NCI-H187 (cell line): ENCODE measurements around the gene TTLL10.

ENCODE experiments used
- DNase-seq, 2 experiments: peaks; one replicate each; lab custom pipeline; 2025; lab: John Stamatoyannopoulos, UW

The TTLL10 gene

DNA sequence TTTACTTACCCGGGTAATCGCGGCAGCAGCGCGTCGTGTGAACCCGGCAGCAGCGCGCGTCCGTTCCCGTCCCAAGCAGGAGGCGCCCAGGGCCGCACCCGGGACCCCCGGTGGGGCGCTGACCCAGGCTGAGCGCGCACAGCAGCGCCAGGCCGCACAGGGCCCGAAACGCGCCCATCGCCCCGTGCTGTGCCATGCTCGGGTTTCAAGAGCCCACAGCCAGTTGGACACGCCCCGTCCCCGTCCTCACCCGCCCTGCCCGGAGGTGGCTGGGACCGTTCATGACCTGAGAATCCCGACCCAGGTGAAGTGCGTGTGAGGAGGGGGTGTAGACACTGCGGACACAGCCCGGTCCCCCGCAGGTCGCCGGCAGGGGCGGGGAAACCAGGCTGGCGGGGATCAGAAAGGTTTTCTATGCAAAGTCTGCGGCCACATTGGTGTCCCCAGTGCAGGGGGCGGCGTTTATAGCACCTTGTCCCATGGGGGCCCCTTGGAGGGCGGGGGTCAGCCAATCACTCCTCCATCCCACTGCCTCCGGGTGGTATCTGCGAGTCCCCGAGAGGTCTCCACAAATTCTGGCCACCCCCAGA lies 32.8 kb downstream of the TTLL10 start, which contains the start of gene TNFRSF18:
TSS of gene TNFRSF18 (minus strand) at position 217 of the 590 bp plus-strand sequence. CDS start at position 196, 21 bp downstream.
- peak in 1 of 2 experiments; percentile 25 for DNase-seq

DNA sequence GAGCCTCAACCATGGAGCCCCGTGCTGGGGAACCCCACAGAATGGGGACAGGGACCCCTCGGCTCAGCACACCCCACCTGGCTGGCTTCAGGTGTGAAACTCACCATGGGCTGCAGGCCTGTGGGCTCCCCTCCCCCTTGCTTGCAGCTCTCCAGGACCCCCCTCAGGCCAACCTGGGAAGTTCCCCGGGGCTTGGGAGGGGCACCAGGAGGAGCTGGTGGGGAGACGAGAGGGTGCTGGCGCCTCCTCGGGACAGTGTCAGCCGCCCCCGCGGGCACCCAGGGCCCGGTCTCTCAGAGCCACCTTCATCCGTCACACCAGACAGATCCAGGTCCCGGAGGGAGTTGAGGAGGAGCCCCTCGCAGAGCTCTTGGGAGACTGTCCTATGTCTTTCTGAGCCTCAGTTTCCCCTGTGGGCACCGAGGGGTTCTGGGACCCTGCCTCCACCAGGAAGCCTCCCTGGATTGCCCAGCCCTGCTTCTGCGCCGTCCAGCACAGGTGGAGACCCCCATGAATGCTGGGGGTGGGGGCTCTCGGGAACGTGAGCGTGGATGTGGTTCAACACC lies 33.4 kb downstream of the TTLL10 start:
- no peak for DNase-seq

DNA sequence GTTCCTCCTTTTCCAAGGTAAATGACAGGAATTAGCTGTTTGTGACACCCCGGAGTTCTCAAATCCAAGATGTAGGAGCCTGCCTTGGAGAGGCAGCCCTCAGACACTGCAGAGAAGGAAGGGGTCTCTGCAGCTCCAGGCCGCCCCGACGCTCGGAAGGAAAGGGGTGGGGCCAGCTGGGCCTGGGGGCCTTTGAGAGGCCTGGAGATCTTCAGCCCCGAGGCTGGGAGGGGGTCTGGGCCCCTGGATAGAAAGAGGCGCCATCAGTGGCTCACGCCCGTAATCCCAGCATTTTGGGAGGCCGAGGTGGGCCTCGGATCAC lies 33.9 kb downstream of the TTLL10 start:
- no peak for DNase-seq

DNA sequence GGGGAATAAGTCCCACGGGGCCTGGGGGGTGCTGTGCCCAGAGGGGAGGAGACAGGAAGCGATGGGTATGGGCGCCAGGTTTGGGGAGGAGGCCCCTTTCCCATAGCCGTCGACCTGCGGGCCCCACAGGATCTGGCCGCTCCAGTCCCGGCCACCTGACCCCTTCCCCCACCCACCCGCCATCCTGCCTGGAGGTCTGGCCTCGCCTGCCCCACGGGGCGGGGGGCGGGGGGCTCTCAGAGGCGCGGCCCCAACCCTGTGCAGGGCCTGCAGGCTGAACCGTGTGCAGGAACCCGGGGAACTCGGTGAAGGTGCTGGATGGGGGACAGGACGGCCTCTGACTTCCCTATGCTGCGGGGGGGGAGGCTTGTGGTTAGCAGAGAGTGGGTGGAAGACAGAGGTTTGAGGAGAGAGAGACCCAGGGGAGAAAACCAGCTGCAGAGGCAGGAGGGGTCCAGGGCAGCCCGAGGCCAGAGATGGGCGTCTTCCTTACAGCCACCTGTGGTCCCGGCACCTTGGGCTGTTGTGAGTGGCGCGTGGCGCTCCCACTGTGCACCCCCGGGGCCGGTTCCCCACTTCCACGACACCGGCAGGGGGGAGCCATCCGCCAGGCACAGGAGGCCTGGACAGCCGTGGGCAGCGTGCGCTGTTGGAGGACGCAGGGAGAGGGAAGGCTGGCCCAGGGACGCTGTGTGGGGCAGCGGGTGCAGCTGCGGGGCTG lies 35.2 kb downstream of the TTLL10 start:
- DNase-seq: no peak

DNA sequence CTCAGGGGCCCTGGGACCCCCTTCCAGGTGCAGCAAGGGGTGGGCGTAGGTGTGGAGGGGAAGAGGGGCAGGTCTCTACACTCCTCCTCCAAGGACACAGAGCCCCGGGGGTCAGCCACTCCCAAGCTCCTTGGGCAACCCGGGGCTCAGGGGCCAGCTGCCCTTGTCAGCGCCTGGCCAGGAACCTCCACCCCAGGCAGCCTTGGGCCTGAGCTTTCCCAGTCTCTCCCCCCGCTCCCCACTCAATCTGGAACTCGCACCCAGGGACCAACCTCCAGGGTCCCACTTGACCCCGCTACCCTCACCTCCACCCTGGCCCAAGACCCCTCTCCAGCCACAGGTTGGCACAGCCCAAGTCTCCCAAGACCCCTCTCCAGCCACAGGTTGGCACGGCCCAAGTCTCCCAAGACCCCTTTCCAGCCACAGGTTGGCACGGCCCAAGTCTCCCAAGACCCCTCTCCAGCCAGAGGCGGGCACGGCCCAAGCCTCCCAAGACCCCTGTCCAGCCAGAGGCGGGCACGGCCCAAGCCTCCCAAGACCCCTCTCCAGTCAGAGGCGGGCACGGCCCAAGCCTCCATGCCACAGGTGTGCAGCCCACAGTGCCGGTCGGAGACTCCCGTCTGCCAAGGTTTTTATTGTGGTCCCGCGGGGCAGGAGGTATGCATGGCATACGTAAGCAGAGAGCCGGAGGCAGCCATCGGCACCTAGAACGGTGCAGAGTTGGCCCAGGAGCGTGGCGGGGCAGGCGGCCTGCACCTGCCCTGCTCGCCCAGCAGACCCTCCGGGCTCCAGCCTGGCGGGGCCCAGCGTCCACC lies 37.3 kb downstream of the TTLL10 start:
- DNase-seq: no peak

DNA sequence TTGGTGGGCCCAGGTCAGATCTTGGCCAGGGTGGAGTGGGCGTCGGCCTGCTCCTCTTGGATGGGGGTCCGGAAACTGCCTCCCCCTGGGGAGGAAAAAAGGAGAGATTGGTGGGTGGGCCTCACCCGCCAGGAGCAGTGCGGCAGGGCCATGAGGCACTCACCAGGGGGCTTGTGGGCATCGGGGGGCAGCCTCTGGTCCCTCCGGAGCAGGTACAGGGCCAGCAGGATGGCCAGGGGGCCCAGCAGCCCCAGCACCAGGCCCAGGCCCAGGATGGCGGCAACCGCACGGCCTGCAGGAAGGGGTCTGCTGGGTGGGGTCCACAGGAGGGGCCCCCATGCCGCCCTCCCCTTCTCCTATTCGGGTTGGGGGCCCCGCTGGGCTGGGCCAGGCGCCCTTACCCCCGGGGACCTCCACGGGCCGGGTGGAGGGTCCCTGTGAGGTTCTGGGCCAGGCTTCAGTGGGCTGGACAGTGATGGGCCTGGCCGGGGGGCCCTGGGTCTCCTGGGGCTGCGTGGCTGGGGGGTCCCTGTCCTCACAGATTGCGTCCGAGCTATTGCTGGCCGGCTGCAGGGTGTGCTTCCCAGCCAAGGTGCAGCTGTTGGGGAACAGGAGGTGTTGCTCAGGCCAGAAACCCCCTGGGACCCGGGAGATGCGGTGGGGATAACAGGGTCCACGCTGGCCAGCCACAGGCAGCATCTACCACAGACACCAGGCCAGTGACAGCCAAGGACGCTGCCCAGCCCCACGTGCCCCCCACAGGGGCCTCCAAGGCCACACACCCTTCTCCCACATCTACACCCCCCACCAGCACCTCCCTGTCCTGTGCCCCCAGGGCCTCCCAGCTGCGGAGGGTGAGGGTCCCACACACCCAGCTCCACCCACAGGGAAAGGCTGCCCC lies 38.1 kb downstream of the TTLL10 start:
- DNase-seq: no peak

DNA sequence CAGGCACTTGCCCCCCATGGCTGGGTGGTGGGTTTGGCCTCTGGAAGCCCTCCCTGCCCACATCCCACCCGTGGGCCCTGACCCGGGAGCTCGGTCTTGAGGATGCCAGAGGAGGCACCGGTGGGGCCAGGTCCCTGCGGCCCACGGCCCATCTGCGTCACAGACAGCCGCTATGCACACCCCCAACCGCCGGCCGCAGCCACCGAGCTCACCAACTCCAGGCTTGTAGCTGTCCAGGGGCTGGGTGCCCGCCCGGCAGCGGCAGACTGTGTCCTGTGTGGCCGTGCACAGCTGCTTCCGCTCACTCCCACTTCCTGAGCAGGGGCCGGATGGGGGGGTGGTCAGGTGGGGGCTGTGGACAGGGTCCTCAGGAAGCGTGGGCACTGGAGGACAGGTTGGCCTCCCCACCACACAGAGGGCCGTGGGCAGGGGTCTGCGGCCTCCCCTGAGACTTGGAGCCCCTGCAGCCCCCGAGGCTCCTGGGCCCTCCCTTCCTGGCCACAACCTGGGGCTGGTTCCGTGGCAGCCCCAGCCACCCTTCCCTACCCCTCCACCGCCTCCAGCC lies 39.2 kb downstream of the TTLL10 start:
- no peak for DNase-seq

DNA sequence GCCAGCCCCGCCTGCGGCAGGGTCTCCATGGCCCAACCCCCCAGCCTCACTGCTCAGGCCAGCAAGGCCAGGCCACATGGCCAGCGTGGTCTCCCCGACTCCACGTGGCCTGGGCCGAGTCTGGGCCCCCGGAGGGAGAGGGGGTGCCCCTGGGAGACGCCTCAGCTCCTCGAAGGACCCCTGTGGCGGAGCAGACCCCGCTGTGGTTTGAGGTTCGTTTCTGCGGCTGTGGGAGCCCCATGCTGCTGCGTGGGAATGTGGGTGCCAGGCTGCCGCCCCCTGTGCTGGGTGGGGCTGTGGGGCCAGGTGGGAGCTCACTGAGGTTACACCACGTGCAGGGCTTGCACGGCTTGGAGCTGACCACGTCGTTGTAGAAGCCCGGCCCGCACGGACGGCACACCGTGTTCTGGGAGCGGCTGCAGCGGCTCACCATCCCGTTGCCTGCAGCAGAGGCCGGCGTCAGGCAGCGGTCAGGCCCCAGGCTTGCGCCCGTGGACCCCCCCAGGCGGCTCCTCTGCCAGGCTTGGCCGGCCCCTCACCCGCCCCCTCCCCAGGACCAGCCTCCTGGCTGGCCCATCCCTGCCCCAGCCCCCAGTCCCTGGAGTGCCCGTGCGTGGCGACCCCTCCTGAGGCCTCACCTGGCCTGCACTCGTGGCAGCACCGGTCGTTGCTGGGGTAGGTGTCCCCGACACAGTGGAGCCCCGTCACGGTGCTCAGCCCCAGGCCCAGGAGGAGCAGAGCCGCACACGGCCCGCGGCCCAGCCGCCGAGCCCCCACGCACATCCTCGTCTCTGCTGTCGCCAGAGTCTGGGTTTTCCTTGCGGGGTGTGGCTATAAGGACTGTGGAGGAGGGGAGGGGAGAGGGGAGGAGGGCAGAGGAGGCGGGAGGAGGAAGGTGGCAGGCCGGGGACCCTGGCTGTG lies 39.9 kb downstream of the TTLL10 start, which contains the start of gene TNFRSF4:
TSS of gene TNFRSF4 (minus strand) at position 809 of the 921 bp plus-strand sequence. CDS start at position 783, 26 bp downstream.
- DNase-seq: no peak

DNA sequence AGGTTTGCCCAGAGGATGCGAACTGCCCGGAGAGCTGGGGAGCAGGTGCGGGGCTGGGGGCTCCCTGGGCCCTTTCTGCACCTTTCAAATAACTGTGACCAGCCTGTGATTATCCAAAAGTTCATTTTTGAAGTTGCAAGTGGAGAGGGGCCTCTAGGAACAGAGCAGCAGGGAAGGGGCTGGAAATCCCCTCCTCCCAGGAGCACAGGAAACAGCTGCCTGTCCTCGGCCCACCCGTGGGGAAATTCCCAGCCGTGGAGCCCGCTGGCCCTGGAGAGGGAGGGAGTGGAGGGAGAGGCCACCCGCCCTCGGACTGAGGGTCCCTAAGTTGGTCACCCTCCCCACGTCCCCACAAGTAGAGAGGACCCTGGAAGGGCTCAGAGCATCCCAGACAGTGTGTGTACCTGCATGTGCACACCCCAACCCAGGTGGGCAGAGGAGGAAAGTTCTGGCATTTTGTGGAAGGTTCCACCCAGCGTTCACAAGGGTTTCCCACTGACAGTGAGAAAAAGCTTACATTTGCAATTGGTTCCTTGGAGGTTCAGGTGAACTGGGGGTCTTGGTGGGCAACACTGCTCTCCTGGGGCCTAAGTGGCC lies 41.5 kb downstream of the TTLL10 start:
- no peak for DNase-seq

DNA sequence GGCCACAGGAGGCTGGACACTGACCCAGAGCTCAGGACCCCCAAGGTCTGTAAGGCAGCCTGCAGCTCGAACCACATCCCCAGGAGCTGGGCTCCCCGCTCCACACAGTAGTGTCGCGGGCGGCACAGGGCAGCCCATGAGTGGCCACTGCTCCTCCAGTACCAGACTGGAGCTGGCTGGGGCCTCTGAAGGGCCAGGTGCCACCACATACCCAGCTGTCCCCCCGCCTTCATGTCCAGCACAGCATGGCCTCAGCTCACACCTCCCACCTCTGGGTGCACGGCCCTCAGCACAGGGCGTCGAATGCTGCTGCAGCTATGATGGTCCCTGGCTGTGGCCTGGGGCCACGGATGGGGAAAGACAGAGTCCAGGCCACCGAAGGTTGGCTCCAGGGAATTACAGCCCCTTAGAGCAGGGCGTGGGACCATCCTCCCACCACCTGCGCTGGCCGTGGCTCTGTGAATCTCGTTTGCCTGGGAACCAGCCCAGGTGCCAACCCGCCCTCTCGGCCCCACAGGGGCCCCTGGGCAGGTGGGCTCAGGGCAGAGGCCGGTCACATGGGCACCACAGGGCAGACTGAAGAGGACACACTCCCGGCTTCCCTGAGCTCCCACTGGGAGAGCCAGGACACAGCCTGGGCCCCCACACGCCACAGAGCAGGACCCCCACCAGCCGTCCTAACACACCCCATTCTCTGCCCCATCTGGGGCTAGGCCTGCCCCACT lies 42.4 kb downstream of the TTLL10 start:
- DNase-seq: no peak

DNA sequence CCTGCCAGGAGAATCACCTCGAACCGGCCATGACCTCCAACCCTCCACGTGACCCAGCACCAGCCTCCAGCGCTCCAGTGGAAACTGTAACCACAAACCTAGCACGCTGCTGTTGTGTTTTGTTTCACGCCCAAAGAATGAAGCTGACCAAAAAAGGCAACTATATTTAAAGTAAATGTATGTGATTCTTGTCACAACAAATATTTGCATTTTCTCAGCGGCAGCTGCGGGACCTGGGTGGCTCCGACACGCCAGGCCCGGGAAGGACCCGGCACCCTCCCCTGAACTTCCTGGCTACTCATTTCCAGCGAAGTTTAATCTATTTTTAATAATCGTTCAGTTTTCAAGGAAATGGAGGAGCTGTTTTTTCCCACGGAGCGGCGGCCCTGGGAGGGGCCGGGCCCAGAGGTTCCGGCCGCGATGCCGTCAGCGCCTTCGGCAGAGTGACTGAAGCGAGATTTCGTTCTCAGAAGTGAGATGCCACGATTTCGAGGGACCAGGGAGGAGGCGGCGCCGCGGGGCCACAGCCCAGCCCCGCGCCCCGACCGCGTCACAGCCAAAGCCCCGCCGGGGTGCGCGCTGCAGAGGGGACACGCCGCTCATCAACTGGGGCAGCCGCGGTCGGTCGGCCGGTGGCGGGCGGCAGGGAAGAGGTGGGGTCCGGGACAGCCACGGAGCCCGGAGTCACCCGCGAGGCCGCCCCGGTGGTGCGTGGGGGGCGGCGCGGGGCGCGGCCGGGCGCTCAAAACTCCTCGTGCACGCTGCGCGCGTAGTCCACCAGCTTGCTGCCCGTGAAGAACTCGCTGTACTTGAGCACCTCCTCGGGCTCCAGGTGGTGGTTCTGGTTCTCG lies 43.3 kb downstream of the TTLL10 start:
- no peak for DNase-seq

DNA sequence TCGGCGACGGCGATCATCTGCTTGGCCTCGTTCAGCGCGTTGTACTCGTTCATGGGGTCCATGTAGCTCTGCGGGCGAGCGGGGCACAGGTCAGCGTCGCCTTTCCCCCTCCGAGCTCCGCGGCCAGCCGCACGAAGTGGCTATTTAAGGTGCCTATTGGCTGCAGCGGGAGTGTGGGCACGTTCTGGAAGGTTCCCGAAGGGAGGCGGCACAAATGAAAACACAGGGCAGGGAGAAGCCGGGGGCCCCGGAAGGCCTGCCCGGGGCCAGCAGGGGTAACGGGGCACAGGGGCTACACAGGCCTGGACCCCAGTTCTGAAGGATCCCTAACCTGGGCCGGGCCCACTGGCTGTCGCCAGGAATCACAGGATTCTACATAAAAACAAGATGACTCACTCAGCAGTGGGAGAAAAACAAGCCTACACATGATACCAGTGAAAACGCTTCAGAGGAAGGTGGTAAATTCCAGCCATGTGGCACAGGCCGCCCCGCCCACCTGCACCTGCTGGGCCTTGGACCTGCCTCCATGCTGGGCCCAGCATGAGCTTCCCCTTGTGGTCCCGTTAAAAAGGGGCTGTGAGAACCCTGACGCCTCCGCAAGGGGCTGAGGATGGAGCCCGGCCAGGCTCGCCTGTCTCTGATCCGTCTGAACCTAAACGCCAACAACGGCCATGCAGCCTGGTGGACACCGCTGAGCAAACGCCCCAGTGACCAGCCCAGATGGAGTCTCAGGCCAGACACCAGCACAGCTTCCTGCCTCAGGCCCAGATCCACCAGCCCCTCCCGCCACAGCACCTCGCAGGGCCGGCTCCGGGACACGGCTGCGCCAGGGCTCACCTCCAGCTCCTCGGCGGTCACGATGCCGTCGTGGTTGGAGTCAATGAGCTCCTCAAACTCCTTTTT lies 44.2 kb downstream of the TTLL10 start:
- no peak for DNase-seq

DNA sequence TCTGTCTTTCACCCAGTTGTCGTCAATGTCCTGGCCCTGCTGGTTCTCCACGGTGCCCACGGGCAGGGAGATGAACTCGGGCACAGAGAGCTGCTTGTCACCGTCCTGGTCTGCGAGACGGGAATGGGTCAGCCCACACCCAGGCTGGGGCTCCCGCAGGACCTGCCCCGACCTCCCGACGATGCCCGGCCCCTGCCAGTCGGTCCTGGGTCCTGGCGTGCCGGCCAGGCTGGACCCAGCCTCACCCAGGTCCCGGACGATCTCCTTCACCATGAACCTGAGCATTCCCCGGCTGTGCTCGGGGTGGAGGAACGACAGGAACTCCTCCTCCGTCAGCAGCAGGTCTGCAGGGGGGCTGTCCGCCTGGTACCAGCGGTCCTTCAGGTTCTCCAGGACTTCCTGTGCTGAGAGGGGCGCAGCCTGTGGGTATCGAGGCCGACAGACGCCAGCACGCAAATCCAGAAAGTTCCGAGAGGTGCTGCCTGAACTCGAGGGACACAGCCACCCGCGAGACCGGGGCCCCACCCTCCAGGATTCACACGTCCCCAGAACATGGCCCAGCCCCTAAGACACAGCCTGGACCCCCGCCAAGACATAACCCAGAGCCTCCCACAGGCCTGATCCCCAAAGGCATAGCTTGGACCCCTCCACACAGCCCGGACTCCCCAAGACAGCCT lies 45.0 kb downstream of the TTLL10 start:
- no peak for DNase-seq

DNA sequence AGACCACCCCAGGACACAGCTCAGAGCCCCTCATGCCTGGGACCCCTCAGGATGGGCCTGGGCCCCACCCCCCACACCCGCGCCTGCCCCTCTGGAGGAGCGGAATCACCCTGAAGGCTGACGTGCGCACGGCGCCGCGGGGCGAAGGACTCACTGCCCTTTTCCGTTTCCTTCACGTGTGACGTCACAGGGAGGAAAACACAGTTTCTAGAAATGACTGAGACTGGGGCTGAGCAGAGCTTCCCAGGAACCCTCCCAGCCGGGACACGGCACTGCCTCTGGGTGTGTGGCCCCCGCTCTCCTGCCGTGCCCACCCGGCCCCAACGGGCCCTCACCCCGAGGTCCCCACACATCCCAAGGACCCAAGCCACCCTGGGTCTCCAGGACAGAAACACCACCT lies 45.7 kb downstream of the TTLL10 start:
- DNase-seq: no peak

DNA sequence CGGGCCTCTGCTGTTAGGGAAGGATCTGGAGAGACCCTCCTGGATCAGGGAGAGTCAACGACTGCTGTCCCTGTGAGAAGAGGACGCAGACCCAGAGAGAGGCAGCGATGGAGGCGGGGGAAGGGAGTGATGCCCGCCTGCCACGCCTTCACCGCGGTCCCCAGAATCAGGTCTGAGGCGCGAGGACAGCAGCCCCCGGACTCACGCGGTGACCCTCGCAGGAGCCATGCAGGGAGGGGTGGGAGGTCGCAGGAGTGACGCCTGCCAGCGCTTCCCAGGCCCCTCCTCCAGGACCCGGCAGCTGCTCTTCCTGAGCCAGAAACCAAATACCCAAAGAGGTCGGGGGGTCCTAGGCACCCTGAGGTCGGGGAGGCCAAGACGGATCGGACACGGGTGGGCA lies 46.5 kb downstream of the TTLL10 start:
- no peak for DNase-seq

DNA sequence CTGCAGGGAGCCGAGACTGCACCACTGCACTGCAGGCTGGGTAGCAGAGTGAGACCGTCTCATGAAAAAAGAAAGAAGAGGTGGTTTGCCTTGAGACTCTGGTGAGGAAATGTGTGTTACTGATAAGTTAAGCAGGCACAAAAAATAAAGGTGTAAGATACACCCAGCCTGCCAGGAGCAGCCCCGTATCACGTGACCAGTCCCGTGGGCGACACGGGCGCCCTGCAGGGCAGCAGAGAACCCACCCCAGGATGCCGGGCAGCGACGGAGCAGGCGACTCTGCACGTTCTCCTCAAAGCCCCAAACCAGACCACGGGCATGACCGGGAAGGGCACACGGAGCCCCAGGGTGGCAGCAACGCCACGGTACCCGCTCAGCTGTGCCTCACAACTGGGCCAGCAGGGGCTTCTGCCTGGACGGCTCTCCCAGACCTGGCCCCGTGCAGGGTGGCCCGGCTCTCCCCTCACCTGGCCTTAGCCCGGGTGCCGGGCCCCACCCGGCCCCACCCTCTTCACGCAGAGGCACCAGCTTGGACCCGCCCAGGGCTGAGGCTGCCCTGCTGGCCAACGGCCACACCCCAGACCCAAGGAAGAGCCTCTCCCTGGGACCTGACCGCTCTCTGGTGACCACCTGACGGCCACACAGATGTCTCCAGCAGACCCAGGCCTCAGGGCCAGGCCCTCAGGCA lies 48.4 kb downstream of the TTLL10 start:
- DNase-seq: no peak
